ENCODE data around the gene PDE4C.

GRCh38 chr19:18249834-18250233 is 23.6 kb upstream of the PDE4C start:
- TF ChIP-seq TCF4 (CRISPR knock-in tag; IDR thresholded peaks at IDR 0.05; ENCODE audit: borderline replicate concordance) (no peak), OSR1 (CRISPR knock-in tag; IDR thresholded peaks at IDR 0.05) (no peak), ZFP30 (CRISPR knock-in tag; IDR thresholded peaks at IDR 0.05) (no peak), SNAI2 (CRISPR knock-in tag; IDR thresholded peaks at IDR 0.05) (no peak), BACH2 (CRISPR knock-in tag; IDR thresholded peaks at IDR 0.05; ENCODE audit: borderline replicate concordance) (no peak), ARNTL (CRISPR knock-in tag; IDR thresholded peaks at IDR 0.05; ENCODE audit: borderline replicate concordance, low read depth) (no peak)

All from SK-N-SH treated with all-trans-retinoic acid at 6 μM for 48 hours (cell line).